ENCODE data around the gene NACA2.

DNA sequence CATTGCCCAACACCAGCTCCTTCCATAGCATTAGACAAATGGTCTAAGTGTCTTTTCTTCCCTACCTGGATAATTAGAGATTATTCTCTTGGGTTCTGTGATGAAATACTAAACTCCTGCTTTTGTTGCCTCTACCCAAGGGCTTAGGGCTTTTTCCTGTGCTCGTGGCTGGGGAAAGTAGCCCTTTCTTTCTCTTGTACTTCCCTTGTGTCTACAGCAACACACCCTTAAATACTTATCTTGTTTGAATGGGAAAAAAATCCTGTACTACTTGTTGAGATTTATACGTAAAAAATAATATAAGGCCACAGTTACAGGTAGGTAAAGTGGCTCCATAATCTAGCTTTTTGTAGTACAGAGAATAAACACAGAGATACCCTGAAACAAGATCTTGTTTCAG lies 7.0 kb upstream of the NACA2 start:
- TF ChIP-seq TAF1 (IDR thresholded peaks at IDR 0.05; ENCODE audit: low read depth, low read length), result no peak
- no peak for TF ChIP-seq POLR2AphosphoS5 (IDR thresholded peaks at IDR 0.05; ENCODE audit: low read depth, low read length)
- no peak for TF ChIP-seq POLR2A (IDR thresholded peaks at IDR 0.05; ENCODE audit: low read depth, low read length)
- TF ChIP-seq POU2F2 (IDR thresholded peaks at IDR 0.05; ENCODE audit: low read depth, low read length), result no peak
